NB4 (cell line): ENCODE measurements around the gene DSCAM.

Experiments used
- CTCF ChIP-seq: IDR thresholded peaks from one replicate; pipeline ENCODE4 v1.5.1; 2012; ENCODE audit warnings: low read depth, low read length
- MAX ChIP-seq: IDR thresholded peaks from 2 replicates; pipeline ENCODE4 v1.6.1; 2011; ENCODE audit warnings: low read depth, low read length
- POLR2A ChIP-seq: IDR thresholded peaks from 2 replicates; pipeline ENCODE4 v1.6.1; 2011; ENCODE audit warnings: mild to moderate bottlenecking; ENCODE audit not compliant: insufficient read length; ENCODE audit errors: extremely low read depth

- no peak for TF ChIP-seq POLR2A
- peak; percentile 50 for TF ChIP-seq CTCF
- TF ChIP-seq MAX: peak; percentile 52; the same call in 1 of the 2 replicates
Observed at GRCh38 chr21:40173816-40174215, 673.1 kb downstream of the DSCAM start.
